GM23248 (cell line): ENCODE measurements around the gene RNF151. TPM values are rescaled to one million over a fixed set of nuclear protein-coding genes. Genes with fewer than 3 reads are reported as not detected.
"Not testable (repeated sequence)": the region's sequence is repeated elsewhere in the genome, so short reads cannot be mapped to it uniquely, and the experiment has no call there.

Experiments
- DNase-seq: peaks from one replicate; pipeline ENCODE4 v3.0.0-alpha.2; 2015
- H2AFZ ChIP-seq: fragments of 200-600 bp; sonication (generic); 2 replicates; pipeline ENCODE4 v1.6.1; 2016; ENCODE audit warnings: antibody characterized with exemption
- H3F3A ChIP-seq: fragments of 200-600 bp; sonication (generic); 2 replicates; pipeline ENCODE4 v1.6.1; 2016; ENCODE audit warnings: mild to moderate bottlenecking, antibody characterized with exemption, mixed run types; ENCODE audit not compliant: insufficient read depth
- H3K27ac ChIP-seq: fragments of 200-600 bp; sonication (generic); 2 replicates; pipeline ENCODE4 v1.5.1; 2016; ENCODE audit warnings: mild to moderate bottlenecking
- H3K27me3 ChIP-seq: fragments of 200-600 bp; sonication (generic); replicated peaks from 2 replicates; pipeline ENCODE4 v1.6.1; 2016; ENCODE audit warnings: mild to moderate bottlenecking; ENCODE audit not compliant: insufficient read depth
- H3K36me3 ChIP-seq: fragments of 200-600 bp; sonication (generic); 2 replicates; pipeline ENCODE4 v1.6.1; 2016; ENCODE audit warnings: low read depth, mild to moderate bottlenecking
- H3K4me1 ChIP-seq: fragments of 200-600 bp; sonication (generic); 2 replicates; pipeline ENCODE4 v1.6.1; 2016; ENCODE audit warnings: mild to moderate bottlenecking; ENCODE audit not compliant: insufficient read depth
- H3K4me2 ChIP-seq: fragments of 200-600 bp; sonication (generic); one replicate; pipeline ENCODE4 v1.6.1; 2016; ENCODE audit warnings: mild to moderate bottlenecking; ENCODE audit not compliant: unreplicated experiment
- H3K4me3 ChIP-seq: fragments of 200-600 bp; sonication (generic); 2 replicates; pipeline ENCODE4 v1.5.1; 2016; ENCODE audit warnings: mild to moderate bottlenecking
- H3K79me2 ChIP-seq: fragments of 200-600 bp; sonication (generic); 2 replicates; pipeline ENCODE4 v1.6.1; 2016; ENCODE audit warnings: mild to moderate bottlenecking; ENCODE audit not compliant: insufficient read depth
- H3K9ac ChIP-seq: fragments of 200-600 bp; sonication (generic); 2 replicates; pipeline ENCODE4 v1.6.1; 2016; ENCODE audit warnings: mild to moderate bottlenecking
- H3K9me2 ChIP-seq: fragments of 200-600 bp; sonication (generic); 2 replicates; pipeline ENCODE4 v1.6.1; 2016; ENCODE audit warnings: mixed run types, mild to moderate bottlenecking, moderate library complexity; ENCODE audit not compliant: insufficient read depth
- H3K9me3 ChIP-seq: fragments of 200-600 bp; sonication (generic); one replicate; pipeline ENCODE4 v1.6.1; 2017; ENCODE audit warnings: low read depth
- H4K20me1 ChIP-seq: fragments of 200-600 bp; sonication (generic); 2 replicates; pipeline ENCODE4 v1.6.0; 2016; ENCODE audit not compliant: insufficient read depth
- EZH2 ChIP-seq: fragments of 200-600 bp; sonication (generic); IDR thresholded peaks from 2 replicates; pipeline ENCODE4 v1.6.1; 2018; ENCODE audit warnings: antibody characterized with exemption, mild to moderate bottlenecking; ENCODE audit not compliant: insufficient read depth, poor library complexity, severe bottlenecking
- EZH2phosphoT487 ChIP-seq: fragments of 200-600 bp; sonication (generic); IDR thresholded peaks from 2 replicates; pipeline ENCODE4 v1.6.1; 2018; ENCODE audit warnings: antibody characterized with exemption, moderate library complexity, mild to moderate bottlenecking, low read depth; ENCODE audit not compliant: insufficient read depth
- WGBS, 2 experiments: methylation state at CpG; one replicate each; pipeline ENCODE4 v1.1.6; 2015 to 2017; ENCODE audit warnings: low lambda C conversion rate in 2 of 2, low coverage in 1 of 2; ENCODE audit errors: missing lambda C conversion rate in 2 of 2; 5-methylcytosine and 5-hydroxymethylcytosine counted together
- in situ Hi-C: fragments of 300-500 bp; cut with MboI; formaldehyde crosslinking; loops from 2 replicates; pipeline ENCODE4 v1.15.0; 2020
- polyA plus RNA-seq: library from polyadenylated mRNA; unstranded; fragments of >200 nt; fragmentation: Nextera tagmentation; extraction: Ambion mirVana; gene quantifications from 2 replicates; pipeline ENCODE4 v1.2.1, GENCODE V29; 2016
- total RNA-seq: library from RNA; depleted of rRNA; stranded (reverse); fragments of >200 nt; shearing (Covaris generic); gene quantifications from 2 replicates; pipeline ENCODE4 v1.2.3, GENCODE V29; 2014

RNF151 gene
- total and polyA plus RNA-seq, 2 experiments from 2014 or later, result 0.25 TPM; not detected in 1

- no peaks in the 10 kb centered on the region for H3K79me2 ChIP-seq
- H3K4me3 ChIP-seq, result no peak overlapping the region
- H2AFZ ChIP-seq, result no peak overlapping the region
- TF ChIP-seq EZH2phosphoT487 (no peak), EZH2 (no peak)
- H3F3A ChIP-seq, result no peaks in the 10 kb centered on the region
- no peak overlapping the region for H3K27ac ChIP-seq
- H3K27me3 ChIP-seq, result no peaks in the 10 kb centered on the region
- in situ Hi-C loops, result no loop called here
- H3K36me3 ChIP-seq, result no peaks in the 10 kb centered on the region; the same call in 1 of the 2 replicates
- no peaks in the 10 kb centered on the region for H3K9me3 ChIP-seq
- H3K9me2 ChIP-seq, result no peaks in the 10 kb centered on the region
- 50 to 57% methylated on average over 23 of the region's 23 CpGs for WGBS, 2 experiments
- no peak overlapping the region for H3K9ac ChIP-seq
- H4K20me1 ChIP-seq, result no peaks in the 10 kb centered on the region
- no peak for DNase-seq
- no peak overlapping the region for H3K4me2 ChIP-seq
- no peaks in the 10 kb centered on the region for H3K4me1 ChIP-seq
Measured at GRCh38 chr16:1933097-1933661, 33.5 kb upstream of the RNF151 start.

- no peak overlapping the region for H3K27ac ChIP-seq
- DNase-seq, result no peak
Measured at GRCh38 chr16:1936945-1937479, 29.6 kb upstream of the RNF151 start.

GRCh38 chr16:1938316-1938715 is 28.3 kb upstream of the RNF151 start:
- Histone ChIP-seq H2AFZ (no peak overlapping the region), H3K27me3 (no peaks in the 10 kb centered on the region), H3K36me3 (no peaks in the 10 kb centered on the region; the same call in 1 of the 2 replicates), H3F3A (no peaks in the 10 kb centered on the region), H4K20me1 (no peaks in the 10 kb centered on the region), H3K4me1 (no peaks in the 10 kb centered on the region), H3K27ac (no peak overlapping the region), H3K9me2 (no peaks in the 10 kb centered on the region), H3K9me3 (no peaks in the 10 kb centered on the region), H3K79me2 (no peaks in the 10 kb centered on the region), H3K4me3 (no peak overlapping the region), H3K4me2 (no peak overlapping the region), H3K9ac (no peak overlapping the region)
- TF ChIP-seq EZH2phosphoT487 (no peak), EZH2 (no peak)
- 94 to 97% methylated on average over 10 of the region's 10 CpGs for WGBS, 2 experiments
- in situ Hi-C loops, result no loop called here
- DNase-seq, result no peak

More at GRCh38 chr16:1936945-1937479, 29.6 kb upstream of the RNF151 start:
- Histone ChIP-seq H3K79me2 (no peaks in the 10 kb centered on the region), H4K20me1 (no peaks in the 10 kb centered on the region), H3K4me3 (no peak overlapping the region), H3K36me3 (no peaks in the 10 kb centered on the region; the same call in 1 of the 2 replicates), H2AFZ (no peak overlapping the region), H3K27me3 (no peaks in the 10 kb centered on the region), H3K9me2 (no peaks in the 10 kb centered on the region), H3K9ac (no peak overlapping the region), H3K4me2 (no peak overlapping the region), H3F3A (no peaks in the 10 kb centered on the region), H3K4me1 (no peaks in the 10 kb centered on the region), H3K9me3 (no peaks in the 10 kb centered on the region)
- in situ Hi-C loops, result no loop called here
- TF ChIP-seq EZH2 (no peak), EZH2phosphoT487 (no peak)
- WGBS, 2 experiments, result 93% methylated on average over 11 of the region's 11 CpGs

GRCh38 chr16:1938910-1939309 is 27.7 kb upstream of the RNF151 start:
- Histone ChIP-seq H3F3A (no peaks in the 10 kb centered on the region), H3K4me3 (no peak overlapping the region), H3K9me3 (no peaks in the 10 kb centered on the region), H3K4me2 (no peak overlapping the region), H2AFZ (no peak overlapping the region), H3K36me3 (no peaks in the 10 kb centered on the region; the same call in 1 of the 2 replicates), H3K79me2 (no peaks in the 10 kb centered on the region), H3K4me1 (no peaks in the 10 kb centered on the region), H3K9me2 (no peaks in the 10 kb centered on the region), H4K20me1 (no peaks in the 10 kb centered on the region), H3K9ac (no peak overlapping the region), H3K27me3 (no peaks in the 10 kb centered on the region), H3K27ac (no peak overlapping the region)
- TF ChIP-seq EZH2phosphoT487 (no peak), EZH2 (no peak)
- DNase-seq, result no peak
- in situ Hi-C loops, result no loop called here
- WGBS, 2 experiments, result 82 to 86% methylated on average over 15 to 17 of the region's 17 CpGs

- H3K36me3 ChIP-seq, H3K4me3 ChIP-seq, H3F3A ChIP-seq, DNase-seq, H2AFZ ChIP-seq, in situ Hi-C loops, H3K4me2 ChIP-seq, H3K27ac ChIP-seq, H3K9ac ChIP-seq, H3K4me1 ChIP-seq, H3K27me3 ChIP-seq, H3K79me2 ChIP-seq, H3K9me3 ChIP-seq, H3K9me2 ChIP-seq, H4K20me1 ChIP-seq: not testable (repeated sequence)
- 96 to 97% methylated on average over 5 to 8 of the region's 8 CpGs for WGBS, 2 experiments
Measured at GRCh38 chr16:1939833-1940232, 26.8 kb upstream of the RNF151 start.
